BLaER1 (cell line): ENCODE results near the gene GNAI2.

ENCODE experiments used
- H3K27ac ChIP-seq: shearing (Covaris generic); formaldehyde crosslinking; 2 replicates; pipeline ENCODE4 v1.8.1; 2022
- H3K27me3 ChIP-seq: shearing (Covaris generic); formaldehyde crosslinking; 2 replicates; pipeline ENCODE4 v1.8.1; 2022
- H3K36me3 ChIP-seq: shearing (Covaris generic); formaldehyde crosslinking; 2 replicates; pipeline ENCODE4 v1.8.1; 2022
- H3K4me1 ChIP-seq: shearing (Covaris generic); formaldehyde crosslinking; 2 replicates; pipeline ENCODE4 v1.8.1; 2022
- H3K4me2 ChIP-seq: shearing (Covaris generic); formaldehyde crosslinking; 2 replicates; pipeline ENCODE4 v1.8.1; 2022
- H3K4me3 ChIP-seq: shearing (Covaris generic); formaldehyde crosslinking; 2 replicates; pipeline ENCODE4 v1.8.1; 2022
- H3K9ac ChIP-seq: shearing (Covaris generic); formaldehyde crosslinking; 2 replicates; pipeline ENCODE4 v1.8.1; 2022
- H3K9me3 ChIP-seq: shearing (Covaris generic); formaldehyde crosslinking; 2 replicates; pipeline ENCODE4 v1.8.1; 2022
- H4K20me1 ChIP-seq: shearing (Covaris generic); formaldehyde crosslinking; 2 replicates; pipeline ENCODE4 v1.8.1; 2022
- Cebpa-rat ChIP-seq: shearing (Covaris generic); IDR thresholded peaks from 2 replicates; pipeline ENCODE4 v1.8.1; 2022

Gene GNAI2

GRCh38 chr3:50272911-50273688 is 37.1 kb downstream of the GNAI2 start:
- Histone ChIP-seq H3K4me1 (peaks cover 63% of the 10 kb centered on the region), H3K4me3 (peak overlapping the region; percentile 30; the same call in 1 of the 2 replicates)

GRCh38 chr3:50273689-50274065 is 37.7 kb downstream of the GNAI2 start:
- no peak overlapping the region for H3K9ac ChIP-seq
- no peaks in the 10 kb centered on the region for H3K9me3 ChIP-seq
- H4K20me1 ChIP-seq = peaks cover 37% of the 10 kb centered on the region
- no peak overlapping the region for H3K27ac ChIP-seq
- 0 out of 2 replicates have a peak overlapping the region, but pooled peaks have one; percentile 30 for H3K4me3 ChIP-seq
- TF ChIP-seq Cebpa-rat = no peak
- peaks cover 67% of the 10 kb centered on the region for H3K27me3 ChIP-seq
- H3K4me2 ChIP-seq = peak overlapping the region; percentile 66
- H3K4me1 ChIP-seq = peaks cover 60% of the 10 kb centered on the region
- H3K36me3 ChIP-seq = no peaks in the 10 kb centered on the region

More at GRCh38 chr3:50272911-50273688, 37.1 kb downstream of the GNAI2 start:
- Histone ChIP-seq H3K27ac (no peak overlapping the region), H3K9me3 (no peaks in the 10 kb centered on the region), H4K20me1 (peaks cover 37% of the 10 kb centered on the region), H3K27me3 (peaks cover 67% of the 10 kb centered on the region), H3K9ac (no peak overlapping the region), H3K36me3 (no peaks in the 10 kb centered on the region), H3K4me2 (peak overlapping the region; percentile 66)
- no peak for TF ChIP-seq Cebpa-rat

GRCh38 chr3:50274371-50275104 is 38.5 kb downstream of the GNAI2 start:
- Histone ChIP-seq H3K9ac (no peak overlapping the region), H3K4me2 (no peak overlapping the region), H3K27ac (no peak overlapping the region), H3K9me3 (no peaks in the 10 kb centered on the region), H3K4me1 (peaks cover 52% of the 10 kb centered on the region), H3K27me3 (peaks cover 67% of the 10 kb centered on the region), H3K4me3 (no peak overlapping the region), H3K36me3 (no peaks in the 10 kb centered on the region), H4K20me1 (peaks cover 37% of the 10 kb centered on the region)
- TF ChIP-seq Cebpa-rat = no peak

- Histone ChIP-seq H3K9ac (no peak overlapping the region), H3K4me1 (peaks cover 49% of the 10 kb centered on the region), H3K36me3 (no peaks in the 10 kb centered on the region), H3K4me3 (0 out of 2 replicates have a peak overlapping the region, but pooled peaks have one; percentile 7), H3K4me2 (peak overlapping the region; percentile 40), H3K9me3 (no peaks in the 10 kb centered on the region), H3K27ac (no peak overlapping the region), H4K20me1 (peaks cover 37% of the 10 kb centered on the region), H3K27me3 (peaks cover 69% of the 10 kb centered on the region)
- no peak for TF ChIP-seq Cebpa-rat
These were observed 39.4 kb downstream of the GNAI2 start for GRCh38 chr3:50275141-50275995.

- Histone ChIP-seq H3K9me3 (no peaks in the 10 kb centered on the region), H4K20me1 (peaks cover 37% of the 10 kb centered on the region), H3K27me3 (peaks cover 69% of the 10 kb centered on the region), H3K9ac (no peak overlapping the region), H3K4me2 (peak overlapping the region; percentile 40), H3K4me1 (peaks cover 43% of the 10 kb centered on the region), H3K36me3 (no peaks in the 10 kb centered on the region), H3K4me3 (no peak overlapping the region), H3K27ac (no peak overlapping the region)
- no peak for TF ChIP-seq Cebpa-rat
These were observed 40.2 kb downstream of the GNAI2 start for GRCh38 chr3:50275996-50276761.

GRCh38 chr3:50276762-50277101 is 40.7 kb downstream of the GNAI2 start:
- Histone ChIP-seq H3K4me1 (peaks cover 38% of the 10 kb centered on the region), H3K36me3 (no peaks in the 10 kb centered on the region), H3K27ac (no peak overlapping the region), H3K9me3 (no peaks in the 10 kb centered on the region), H3K4me2 (0 out of 2 replicates have a peak overlapping the region, but pooled peaks have one; percentile 22), H3K9ac (no peak overlapping the region), H4K20me1 (peaks cover 37% of the 10 kb centered on the region), H3K4me3 (no peak overlapping the region), H3K27me3 (peaks cover 69% of the 10 kb centered on the region)
- no peak for TF ChIP-seq Cebpa-rat

- Histone ChIP-seq H3K4me2 (no peak overlapping the region), H4K20me1 (peaks cover 34% of the 10 kb centered on the region), H3K9ac (no peak overlapping the region), H3K36me3 (no peaks in the 10 kb centered on the region), H3K9me3 (no peaks in the 10 kb centered on the region), H3K4me1 (peaks cover 28% of the 10 kb centered on the region), H3K4me3 (no peak overlapping the region), H3K27ac (no peak overlapping the region), H3K27me3 (peaks cover 64% of the 10 kb centered on the region)
- no peak for TF ChIP-seq Cebpa-rat
These were observed 42.3 kb downstream of the GNAI2 start for GRCh38 chr3:50278123-50278879.

GRCh38 chr3:50278880-50279224 is 42.8 kb downstream of the GNAI2 start, which contains the start of gene LSMEM2:
TSS of gene LSMEM2 (plus strand) at chr3:50279087. CDS start at chr3:50279114, 27 bp downstream.
- no peak within 1 kb of the TSS for H3K4me3 ChIP-seq
- H3K9me3 ChIP-seq = no peaks in the 10 kb centered on the region
- H3K27ac ChIP-seq = no peak within 1 kb of the TSS
- H4K20me1 ChIP-seq = peaks cover 29% of the 10 kb centered on the region
- H3K4me2 ChIP-seq = no peak within 1 kb of the TSS
- H3K4me1 ChIP-seq = peaks cover 26% of the 10 kb centered on the region
- TF ChIP-seq Cebpa-rat = no peak
- peaks cover 58% of the 10 kb centered on the region for H3K27me3 ChIP-seq
- H3K36me3 ChIP-seq = no peaks in the 10 kb centered on the region
- H3K9ac ChIP-seq = no peak within 1 kb of the TSS
